Measurements from ENCODE around the gene MCOLN1. TPM values are rescaled to one million over a fixed set of nuclear protein-coding genes. Genes with fewer than 3 reads are reported as not detected.

The MCOLN1 gene
- total and polyA plus RNA-seq, 2 of the 8 experiments (the other 6 are each of a cell fraction or from before 2014, with no cell fraction given), result 19.1 to 40.0 TPM

DNA sequence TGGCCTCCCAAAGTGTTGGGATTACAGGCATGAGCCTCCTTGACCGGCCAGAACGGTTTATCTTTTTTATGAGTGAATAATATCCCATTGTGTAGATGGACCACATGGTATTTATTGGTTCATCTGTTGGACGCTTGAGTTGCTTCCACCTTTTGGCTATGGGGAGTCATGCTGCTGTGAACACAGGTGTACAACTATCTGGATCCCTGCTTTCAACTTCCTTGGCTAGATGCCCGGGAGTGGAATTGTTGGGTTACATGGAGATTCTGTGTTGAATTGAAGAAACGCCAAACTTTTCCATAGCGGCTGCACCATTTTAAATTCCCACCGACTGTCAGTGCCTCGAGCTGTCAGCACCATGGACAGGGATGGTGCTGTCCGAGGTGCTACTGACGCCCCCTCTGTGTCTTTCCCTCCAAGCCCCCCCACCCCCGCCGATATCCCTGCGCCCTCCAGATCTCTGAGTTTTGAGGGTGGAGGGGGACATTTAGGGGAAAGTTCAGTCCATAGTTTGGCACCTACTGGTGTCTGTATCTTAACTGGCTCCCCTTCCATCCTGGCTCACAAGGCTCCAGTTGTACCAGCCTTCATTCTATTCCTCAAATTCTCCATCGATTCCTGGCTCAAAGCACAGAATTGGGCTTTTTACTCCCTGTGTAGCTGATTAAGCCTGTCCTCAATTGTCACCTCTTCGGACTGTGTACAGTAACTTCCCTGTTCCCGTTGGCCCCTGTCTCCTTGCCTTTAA, 40.4 kb downstream of the MCOLN1 start:
- Histone ChIP-seq H3K4me2 (ENCODE audit: insufficient read depth in 1 of 2, low read depth in 2 of 2, low read length in 2 of 2) (no peak overlapping the region), H3K23ac (ENCODE audit: insufficient read length) (no peak overlapping the region), H3K27me3 (replicated peaks in 1 of 4; ENCODE audit: control insufficient read depth in 3 of 4, extremely low read depth in 1 of 4, insufficient read depth in 3 of 4, low read length in 3 of 4) (no peaks in the 10 kb centered on the region), H3K36me3 (ENCODE audit: control insufficient read depth in 2 of 4, insufficient read depth in 4 of 4, low read length in 3 of 4) (peaks cover 1 to 11% (median 8%) of the 10 kb centered on the region in 4 experiments; a peak in 7 of 8 replicates), H3K18ac (ENCODE audit: extremely low read depth, low read length) (no peak overlapping the region), H2BK20ac (ENCODE audit: low read length) (no peak overlapping the region), H2BK15ac (ENCODE audit: low read length) (no peak overlapping the region), H2AK5ac (ENCODE audit: low read depth, low read length) (no peak overlapping the region), H4K5ac (ENCODE audit: insufficient read length, low read depth, low read length) (no peak overlapping the region), H3K56ac (replicated peaks; ENCODE audit: insufficient read length, low read depth, low read length) (no peak overlapping the region), H4K8ac (ENCODE audit: extremely low read depth, insufficient read depth, low read length) (no peak overlapping the region), H2BK12ac (ENCODE audit: low read depth, low read length) (no peak overlapping the region), H3K79me2 (ENCODE audit: control insufficient read depth in 1 of 2, insufficient read depth in 2 of 2, low read length in 2 of 2) (no peaks in the 10 kb centered on the region), H3K14ac (ENCODE audit: insufficient read length) (no peak overlapping the region), H2AFZ (ENCODE audit: low read length) (no peak overlapping the region), H4K20me1 (replicated peaks in 1 of 2; ENCODE audit: control insufficient read depth in 1 of 2, insufficient read depth in 2 of 2, low read length in 2 of 2) (peaks cover 0 to 6% of the 10 kb centered on the region in 2 experiments), H4K91ac (replicated peaks; ENCODE audit: insufficient read length, low read length) (no peak overlapping the region), H2BK5ac (ENCODE audit: low read depth, low read length) (no peak overlapping the region), H2BK120ac (replicated peaks; ENCODE audit: low read depth, low read length) (no peak overlapping the region), H3K4me3 (ENCODE audit: extremely low read depth in 1 of 4, insufficient read depth in 2 of 4, low read depth in 3 of 4, low read length in 4 of 4) (no peak overlapping the region), H3K4ac (replicated peaks; ENCODE audit: insufficient read length, low read depth, low read length) (no peak overlapping the region), H3K9me3 (ENCODE audit: insufficient read depth in 2 of 2, low read depth in 1 of 2, low read length in 1 of 2) (no peaks in the 10 kb centered on the region), H3K4me1 (replicated peaks in 1 of 4; ENCODE audit: control insufficient read depth in 3 of 4, insufficient read depth in 4 of 4, low read length in 3 of 4) (no peaks in the 10 kb centered on the region), H3K9ac (replicated peaks in 1 of 4; ENCODE audit: extremely low read depth in 1 of 4, low read depth in 3 of 4, low read length in 3 of 4) (no peak overlapping the region), H3K23me2 (ENCODE audit: low read depth, low read length) (no peaks in the 10 kb centered on the region), H3K79me1 (ENCODE audit: low read depth, low read length) (no peaks in the 10 kb centered on the region), H3K27ac (ENCODE audit: low read depth, low read length) (no peak overlapping the region)
- FAIRE-seq (no peak), DNase-seq (ENCODE audit: low read depth in 1 of 2, low spot score in 2 of 2) (peak in 1 of 2 experiments; percentile 75)
- POLR2A ChIA-PET (ENCODE audit: partially characterized antibody), result interaction anchor here (0.9 kb wide), 1 partner anchor 10 kb away, joined by 3 read pairs; no protein-coding TSS in a partner anchor
- 68% methylated on average over 16 of the region's 16 CpGs; no CpG with 5 or more reads in 1 of the 2 experiments for WGBS, 2 experiments (ENCODE audit: extremely low coverage in 1 of 2, insufficient coverage in 1 of 2, insufficient read length in 1 of 2, insufficient replicate concordance in 2 of 2, low coverage in 1 of 2, low lambda C conversion rate in 2 of 2, missing lambda C conversion rate in 1 of 2)
- CTCF ChIA-PET (ENCODE audit: partially characterized antibody), result interaction anchor here (0.9 to 2.1 kb wide), 3 partner anchors 10 to 79 kb away, joined by 3 to 7 read pairs (median 3); partner anchors contain the start of gene CAMSAP3
- TF ChIP-seq, protein P1, sequence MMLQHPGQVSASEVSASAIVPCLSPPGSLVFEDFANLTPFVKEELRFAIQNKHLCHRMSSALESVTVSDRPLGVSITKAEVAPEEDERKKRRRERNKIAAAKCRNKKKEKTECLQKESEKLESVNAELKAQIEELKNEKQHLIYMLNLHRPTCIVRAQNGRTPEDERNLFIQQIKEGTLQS (IDR thresholded peaks at IDR 0.05; ENCODE audit: insufficient read depth, low read depth, low read length), result no peak
- no peak for TF ChIP-seq CBX5 (IDR thresholded peaks at IDR 0.05; ENCODE audit: low read depth, low read length)
- no peak for TF ChIP-seq POLR2AphosphoS5 (IDR thresholded peaks at IDR 0.05; ENCODE audit: low read depth, low read length)
- peak; percentile 94 for TF ChIP-seq SAP30 (IDR thresholded peaks at IDR 0.05; ENCODE audit: insufficient read depth, insufficient replicate concordance, low read length)
- no peak for TF ChIP-seq KDM4A (IDR thresholded peaks at IDR 0.05; ENCODE audit: low read depth, low read length, severe bottlenecking)
- no peak for TF ChIP-seq KDM5A (IDR thresholded peaks at IDR 0.05; ENCODE audit: low read length)
- no peak for TF ChIP-seq CHD1 (IDR thresholded peaks at IDR 0.05; ENCODE audit: low read depth, low read length)
- TF ChIP-seq, protein P2, sequence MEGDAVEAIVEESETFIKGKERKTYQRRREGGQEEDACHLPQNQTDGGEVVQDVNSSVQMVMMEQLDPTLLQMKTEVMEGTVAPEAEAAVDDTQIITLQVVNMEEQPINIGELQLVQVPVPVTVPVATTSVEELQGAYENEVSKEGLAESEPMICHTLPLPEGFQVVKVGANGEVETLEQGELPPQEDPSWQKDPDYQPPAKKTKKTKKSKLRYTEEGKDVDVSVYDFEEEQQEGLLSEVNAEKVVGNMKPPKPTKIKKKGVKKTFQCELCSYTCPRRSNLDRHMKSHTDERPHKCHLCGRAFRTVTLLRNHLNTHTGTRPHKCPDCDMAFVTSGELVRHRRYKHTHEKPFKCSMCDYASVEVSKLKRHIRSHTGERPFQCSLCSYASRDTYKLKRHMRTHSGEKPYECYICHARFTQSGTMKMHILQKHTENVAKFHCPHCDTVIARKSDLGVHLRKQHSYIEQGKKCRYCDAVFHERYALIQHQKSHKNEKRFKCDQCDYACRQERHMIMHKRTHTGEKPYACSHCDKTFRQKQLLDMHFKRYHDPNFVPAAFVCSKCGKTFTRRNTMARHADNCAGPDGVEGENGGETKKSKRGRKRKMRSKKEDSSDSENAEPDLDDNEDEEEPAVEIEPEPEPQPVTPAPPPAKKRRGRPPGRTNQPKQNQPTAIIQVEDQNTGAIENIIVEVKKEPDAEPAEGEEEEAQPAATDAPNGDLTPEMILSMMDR (IDR thresholded peaks at IDR 0.05; ENCODE audit: control extremely low read depth in 1 of 3, insufficient read depth in 1 of 3, low read depth in 1 of 3, low read length in 3 of 3), result no peak
- TF ChIP-seq ZNF274 (IDR thresholded peaks at IDR 0.05; ENCODE audit: borderline replicate concordance, extremely low read depth, low read length), result no peak
